22Rv1 (cell line): Measurements from ENCODE around the gene MTX2.
A peak's percentile ranks its signal among the peaks of the same experiment; 100 is the strongest.

Source experiments
- H3K27ac ChIP-seq: fragments of 450-650 bp; 2 replicates; pipeline ENCODE4 v1.5.1; 2017
- ZFX ChIP-seq: fragments of 450-650 bp; IDR thresholded peaks from 2 replicates; pipeline ENCODE4 v1.6.1; 2017; ENCODE audit warnings: antibody characterized with exemption, borderline replicate concordance
- TF ChIP-seq, protein P1 (sequence below): fragments of 450-650 bp; IDR thresholded peaks from 2 replicates; pipeline ENCODE4 v1.5.1; 2017; ENCODE audit warnings: mild to moderate bottlenecking

The MTX2 gene

DNA sequence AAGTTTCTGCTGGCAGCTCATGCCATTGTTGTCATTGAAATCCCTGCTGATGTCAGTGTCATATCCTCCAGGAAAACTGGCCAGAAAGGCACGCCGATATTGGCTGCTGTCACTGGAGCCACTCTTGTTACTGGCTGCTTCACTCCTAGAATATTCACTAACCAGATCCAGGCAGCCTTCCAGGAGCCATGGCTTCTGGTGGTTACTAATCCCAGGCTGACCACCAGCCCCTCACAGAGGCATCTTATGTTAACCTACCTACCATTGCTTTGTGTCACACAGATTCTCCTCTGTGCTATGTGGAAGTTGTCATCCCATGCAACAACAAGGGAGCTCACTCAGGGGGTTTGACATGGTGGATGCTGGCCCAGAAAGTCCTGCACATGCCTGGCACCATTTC lies 27.0 kb upstream of the MTX2 start:
- TF ChIP-seq, protein P1, sequence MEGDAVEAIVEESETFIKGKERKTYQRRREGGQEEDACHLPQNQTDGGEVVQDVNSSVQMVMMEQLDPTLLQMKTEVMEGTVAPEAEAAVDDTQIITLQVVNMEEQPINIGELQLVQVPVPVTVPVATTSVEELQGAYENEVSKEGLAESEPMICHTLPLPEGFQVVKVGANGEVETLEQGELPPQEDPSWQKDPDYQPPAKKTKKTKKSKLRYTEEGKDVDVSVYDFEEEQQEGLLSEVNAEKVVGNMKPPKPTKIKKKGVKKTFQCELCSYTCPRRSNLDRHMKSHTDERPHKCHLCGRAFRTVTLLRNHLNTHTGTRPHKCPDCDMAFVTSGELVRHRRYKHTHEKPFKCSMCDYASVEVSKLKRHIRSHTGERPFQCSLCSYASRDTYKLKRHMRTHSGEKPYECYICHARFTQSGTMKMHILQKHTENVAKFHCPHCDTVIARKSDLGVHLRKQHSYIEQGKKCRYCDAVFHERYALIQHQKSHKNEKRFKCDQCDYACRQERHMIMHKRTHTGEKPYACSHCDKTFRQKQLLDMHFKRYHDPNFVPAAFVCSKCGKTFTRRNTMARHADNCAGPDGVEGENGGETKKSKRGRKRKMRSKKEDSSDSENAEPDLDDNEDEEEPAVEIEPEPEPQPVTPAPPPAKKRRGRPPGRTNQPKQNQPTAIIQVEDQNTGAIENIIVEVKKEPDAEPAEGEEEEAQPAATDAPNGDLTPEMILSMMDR = no peak
- TF ChIP-seq ZFX = no peak
- no peak overlapping the region for H3K27ac ChIP-seq

DNA sequence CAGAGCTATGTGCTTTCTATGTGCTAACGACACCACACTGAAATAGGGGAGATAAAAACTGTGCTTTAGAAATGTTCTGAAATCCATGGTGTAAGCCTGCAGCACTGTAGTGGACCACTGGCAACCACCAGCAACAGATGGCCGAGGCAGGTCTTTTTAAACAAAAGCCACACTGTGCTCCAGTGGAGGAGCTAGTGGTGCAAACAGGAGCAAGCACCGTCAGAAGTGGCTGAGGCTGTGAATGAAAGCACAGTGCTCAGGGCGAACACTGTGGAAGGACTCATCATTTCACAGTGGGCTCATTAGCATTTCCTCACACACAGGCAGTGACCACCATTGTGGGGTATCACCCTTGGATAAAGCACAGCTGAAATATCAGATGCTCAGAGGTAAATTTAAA lies 22.9 kb upstream of the MTX2 start:
- TF ChIP-seq, protein P1 = no peak
- no peak for TF ChIP-seq ZFX
- H3K27ac ChIP-seq = no peak overlapping the region

DNA sequence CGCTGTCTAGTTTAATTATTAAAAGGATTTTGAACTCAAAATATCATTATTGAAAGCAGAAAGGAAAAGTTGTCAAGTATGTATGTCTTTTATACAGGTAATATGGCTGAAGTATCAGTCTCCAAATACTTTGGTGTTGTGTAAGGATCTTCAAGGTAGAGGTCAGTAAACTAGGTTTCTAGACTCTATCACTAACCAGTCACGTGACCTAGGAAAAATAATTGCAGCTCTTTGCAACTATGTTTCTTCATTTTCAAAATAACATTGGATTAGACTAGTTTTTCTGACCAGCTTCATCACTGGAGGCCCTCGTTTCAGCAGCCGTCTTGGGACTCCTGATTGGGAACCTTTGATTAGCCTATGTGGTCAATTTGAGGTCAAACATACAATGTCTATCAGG lies 21.4 kb upstream of the MTX2 start:
- H3K27ac ChIP-seq = no peak overlapping the region
- TF ChIP-seq, protein P1 = no peak
- TF ChIP-seq ZFX = no peak

DNA sequence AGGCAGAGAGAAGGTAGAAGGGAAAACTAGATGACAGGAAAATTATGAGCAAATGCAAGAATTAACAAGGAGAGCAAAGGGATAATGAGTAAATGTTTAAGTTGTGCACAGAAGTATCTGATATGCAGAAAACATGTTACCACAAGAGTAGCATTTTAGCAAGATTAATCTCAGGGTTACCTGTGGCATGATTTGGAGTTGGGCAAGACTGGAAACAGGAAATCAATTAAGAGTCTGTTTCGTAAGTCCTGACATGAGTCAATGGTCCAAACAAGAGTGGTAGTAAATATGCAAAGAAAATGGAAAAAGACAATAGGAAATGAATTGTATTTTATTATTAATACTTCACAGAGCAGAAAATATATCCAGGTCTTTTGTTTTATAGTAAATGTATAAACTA lies 17.3 kb upstream of the MTX2 start:
- TF ChIP-seq, protein P1 = no peak
- no peak for TF ChIP-seq ZFX
- H3K27ac ChIP-seq = no peak overlapping the region

DNA sequence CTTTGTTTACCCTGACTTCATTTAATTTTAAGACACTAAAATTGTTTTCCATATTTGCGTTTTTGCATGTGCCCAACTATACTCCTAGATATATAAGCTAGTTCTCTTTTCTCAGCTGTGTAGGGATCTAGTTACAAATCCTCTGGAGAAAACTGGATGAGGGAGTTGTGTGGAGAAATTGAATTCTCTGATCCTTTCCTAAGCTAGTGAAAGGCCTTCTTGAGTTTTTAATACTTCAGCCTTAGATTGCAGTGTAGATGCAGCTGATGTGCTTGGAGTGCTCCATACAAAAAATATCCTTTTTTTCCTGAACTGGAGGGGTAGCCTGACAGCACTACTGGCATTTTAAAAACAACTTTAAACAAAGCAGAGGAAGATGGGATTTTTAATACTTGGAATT lies 8.6 kb upstream of the MTX2 start:
- TF ChIP-seq, protein P1 = no peak
- no peak for TF ChIP-seq ZFX
- no peak overlapping the region for H3K27ac ChIP-seq

DNA sequence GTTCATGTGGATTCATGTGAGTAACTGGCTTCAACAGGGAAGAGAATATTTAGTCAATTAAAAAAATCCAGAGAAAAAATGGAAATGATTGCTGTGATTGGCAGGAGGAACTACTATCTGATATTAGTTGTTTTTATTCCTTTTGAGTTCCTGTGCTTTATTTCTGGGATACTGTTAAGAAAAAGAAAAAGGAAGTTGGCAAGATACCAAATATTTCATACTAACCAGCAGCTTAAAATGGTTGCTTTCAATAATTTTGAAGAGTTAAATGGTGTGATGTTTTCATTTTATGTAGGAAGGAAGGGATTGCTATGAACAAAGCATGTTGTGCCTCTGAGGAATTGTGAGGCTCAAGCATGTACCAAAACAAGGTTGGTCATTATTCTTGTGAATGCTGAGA lies 8.1 kb upstream of the MTX2 start:
- TF ChIP-seq, protein P1 = no peak
- no peak for TF ChIP-seq ZFX
- no peak overlapping the region for H3K27ac ChIP-seq

DNA sequence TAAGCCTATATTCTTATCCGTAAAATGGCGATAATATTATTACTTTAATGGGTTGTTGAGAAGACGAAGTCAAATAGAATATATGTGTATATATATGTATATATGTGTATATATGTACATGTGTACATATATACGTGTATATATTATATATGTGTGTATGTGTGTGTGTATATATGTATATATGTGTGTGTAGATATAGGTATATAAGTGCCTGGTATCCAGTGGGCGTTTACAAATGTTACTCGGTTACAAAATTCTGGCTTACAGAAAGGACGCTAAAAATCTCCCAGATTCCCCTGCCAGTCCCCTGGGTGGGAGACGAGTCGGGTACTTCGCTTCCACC lies 295 bp upstream of the MTX2 start:
- TF ChIP-seq, protein P1 = no peak
- no peak for TF ChIP-seq ZFX

More for the DNA sequence above, 295 bp upstream of the MTX2 start:
- H3K27ac ChIP-seq = peak overlapping the region; percentile 52
